Measurements from ENCODE around the gene SS18L1.

DNA sequence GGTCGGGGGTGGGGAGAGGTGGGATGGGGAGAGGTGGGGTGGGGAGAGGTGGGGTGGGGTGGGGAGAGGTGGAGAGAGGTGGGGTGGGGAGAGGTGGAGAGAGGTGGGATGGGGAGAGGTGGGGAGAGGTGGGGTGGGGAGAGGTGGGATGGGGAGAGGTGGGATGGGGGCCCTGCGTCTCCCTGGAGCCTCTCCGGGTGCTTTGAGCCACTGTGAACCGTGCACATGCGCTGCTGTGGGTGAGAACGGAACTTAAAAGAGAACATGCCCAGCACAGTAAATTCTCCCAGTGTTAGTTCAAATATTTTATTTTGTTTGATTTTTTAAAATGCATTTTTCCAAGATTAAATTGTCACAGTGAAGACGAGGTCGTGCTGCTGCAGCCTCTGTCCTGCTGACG lies 16.7 kb downstream of the SS18L1 start:
- TF ChIP-seq POLR2AphosphoS5 (IDR thresholded peaks at IDR 0.05; ENCODE audit: low read depth, low read length) = no peak
- no peak for TF ChIP-seq POLR2A (IDR thresholded peaks at IDR 0.05; ENCODE audit: low read depth, low read length)
- TF ChIP-seq TAF1 (IDR thresholded peaks at IDR 0.05; ENCODE audit: low read depth, low read length) = no peak
- TF ChIP-seq PAX5 (IDR thresholded peaks at IDR 0.05; ENCODE audit: insufficient read depth, low read length, severe bottlenecking) = no peak
- no peak for TF ChIP-seq SPI1 (IDR thresholded peaks at IDR 0.05; ENCODE audit: low read depth, low read length)
